HL-60/S4 treated with retinoic acid at 250 ng/mL for 4 days and 3 days (cell line): ENCODE results near the gene TTL.
"Not testable (repeated sequence)": the region's sequence is repeated elsewhere in the genome, so short reads cannot be mapped to it uniquely, and the experiment has no call there.

Experiments used
- in situ Hi-C: fragments of 300-500 bp; cut with MboI; formaldehyde crosslinking; loops from 2 replicates; pipeline ENCODE4 v1.7.0; 2022; ENCODE audit warnings: low sequenced_read_pairs

TTL gene

DNA sequence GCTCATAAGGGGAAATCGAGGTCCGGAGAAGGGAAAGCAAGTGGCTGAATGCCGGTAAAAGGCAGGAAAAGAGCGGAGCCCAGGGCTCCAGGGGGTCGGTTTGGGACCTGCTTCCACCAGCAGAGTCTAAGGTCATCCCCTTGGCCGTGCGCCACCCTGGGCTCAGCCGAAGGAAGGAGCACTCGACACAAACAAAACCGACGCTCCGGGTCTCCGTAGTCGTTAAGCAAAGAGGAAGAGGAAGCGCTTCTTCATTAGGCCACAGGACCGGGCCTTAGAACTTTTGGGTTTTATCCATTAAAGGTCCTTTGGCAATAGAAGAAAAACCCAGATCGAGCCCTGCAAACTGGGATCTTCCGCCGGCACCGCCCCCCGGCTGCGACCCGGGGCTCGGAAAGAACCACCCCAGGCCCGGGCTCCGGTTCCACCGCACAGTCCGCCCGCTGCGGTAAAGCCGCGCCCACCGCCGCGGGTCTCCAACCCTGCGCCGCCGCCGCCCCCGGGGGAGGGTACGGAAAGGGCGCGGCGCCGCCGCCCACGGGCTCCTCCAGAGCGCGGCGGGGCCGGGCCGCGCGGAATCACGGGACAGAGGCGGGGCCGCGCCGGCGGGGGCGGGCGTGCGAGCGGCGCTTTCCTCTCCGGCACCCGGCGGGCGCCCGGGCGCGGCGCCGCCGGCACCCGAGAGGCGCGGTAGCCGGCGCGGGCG lies at the start of gene TTL:
TSS of gene TTL (plus strand) at position 629 of the 706 bp plus-strand sequence. CDS start 189 bp downstream, outside the sequence.
- in situ Hi-C loops, result no loop called here

DNA sequence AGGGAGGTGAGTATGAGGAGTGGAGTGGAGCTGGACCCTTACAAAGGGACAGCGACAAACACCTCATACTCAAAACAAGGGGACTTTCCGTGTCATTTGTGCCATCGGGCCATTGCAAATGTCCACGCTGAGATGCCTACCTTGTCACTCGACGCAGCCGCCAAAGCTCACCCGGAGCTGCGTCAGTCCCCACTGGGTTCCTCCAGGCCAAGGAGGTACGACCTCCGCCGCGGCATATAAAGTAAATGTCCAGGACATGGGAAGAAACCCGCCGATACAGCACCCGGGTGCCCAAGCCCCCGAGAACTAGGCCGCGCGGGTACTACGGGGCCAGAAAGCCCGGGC lies 49.6 kb upstream of the TTL start:
- in situ Hi-C loops, result not testable (repeated sequence)

DNA sequence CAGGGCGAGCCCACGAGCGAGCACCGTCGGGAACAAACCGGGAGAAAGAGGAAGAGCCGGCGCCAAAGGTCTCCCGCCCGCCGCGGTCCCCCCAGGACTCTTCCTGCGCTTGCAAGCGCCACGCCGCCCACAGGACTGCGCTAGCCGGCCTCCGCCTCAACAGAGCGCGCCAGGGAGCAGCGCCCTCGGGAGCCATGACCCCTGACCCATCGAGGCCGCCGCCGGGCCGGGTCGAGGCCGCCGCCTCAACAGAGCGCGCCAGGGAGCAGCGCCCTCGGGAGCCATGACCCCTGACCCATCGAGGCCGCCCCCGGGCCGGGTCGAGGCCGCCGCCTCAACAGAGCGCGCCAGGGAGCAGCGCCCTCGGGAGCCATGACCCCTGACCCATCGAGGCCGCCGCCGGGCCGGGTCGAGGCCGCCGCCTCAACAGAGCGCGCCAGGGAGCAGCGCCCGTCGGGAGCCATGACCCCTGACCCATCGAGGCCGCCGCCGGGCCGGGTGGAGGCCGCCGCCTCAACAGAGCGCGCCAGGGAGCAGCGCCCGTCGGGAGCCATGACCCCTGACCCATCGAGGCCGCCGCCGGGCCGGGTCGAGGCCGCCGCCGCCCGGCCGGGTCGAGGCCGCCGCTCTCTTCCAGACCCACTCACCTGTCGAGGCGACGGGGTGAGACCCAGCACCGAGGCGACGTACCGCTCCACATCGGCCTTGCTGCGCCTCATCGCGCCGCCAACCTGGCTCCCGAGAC lies 49.0 kb upstream of the TTL start:
- in situ Hi-C loops, result not testable (repeated sequence)

DNA sequence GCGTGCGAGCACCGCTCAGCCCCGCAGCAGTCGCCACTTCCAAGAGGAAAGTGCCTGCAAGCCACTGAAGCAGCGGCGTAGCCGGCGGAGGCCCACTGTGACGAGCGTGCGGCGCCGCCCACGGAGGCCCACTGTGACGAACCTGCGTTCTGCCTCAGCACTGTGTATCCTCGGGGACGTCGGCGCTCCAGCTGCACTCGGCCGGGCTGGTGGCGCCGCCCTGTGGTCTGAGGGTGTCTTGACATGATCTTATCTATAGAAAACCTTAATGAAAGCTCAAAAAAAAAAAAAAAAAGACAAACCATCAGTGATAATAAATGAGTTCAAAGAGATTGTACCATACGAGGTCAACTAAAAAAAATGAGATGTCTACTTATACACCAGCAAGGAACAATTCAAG lies 48.5 kb upstream of the TTL start, which contains the start of gene RGPD8:
TSS of gene RGPD8 (minus strand) at position 166 of the 400 bp plus-strand sequence. CDS start 192 bp downstream, outside the sequence.
- in situ Hi-C loops, result not testable (repeated sequence)

DNA sequence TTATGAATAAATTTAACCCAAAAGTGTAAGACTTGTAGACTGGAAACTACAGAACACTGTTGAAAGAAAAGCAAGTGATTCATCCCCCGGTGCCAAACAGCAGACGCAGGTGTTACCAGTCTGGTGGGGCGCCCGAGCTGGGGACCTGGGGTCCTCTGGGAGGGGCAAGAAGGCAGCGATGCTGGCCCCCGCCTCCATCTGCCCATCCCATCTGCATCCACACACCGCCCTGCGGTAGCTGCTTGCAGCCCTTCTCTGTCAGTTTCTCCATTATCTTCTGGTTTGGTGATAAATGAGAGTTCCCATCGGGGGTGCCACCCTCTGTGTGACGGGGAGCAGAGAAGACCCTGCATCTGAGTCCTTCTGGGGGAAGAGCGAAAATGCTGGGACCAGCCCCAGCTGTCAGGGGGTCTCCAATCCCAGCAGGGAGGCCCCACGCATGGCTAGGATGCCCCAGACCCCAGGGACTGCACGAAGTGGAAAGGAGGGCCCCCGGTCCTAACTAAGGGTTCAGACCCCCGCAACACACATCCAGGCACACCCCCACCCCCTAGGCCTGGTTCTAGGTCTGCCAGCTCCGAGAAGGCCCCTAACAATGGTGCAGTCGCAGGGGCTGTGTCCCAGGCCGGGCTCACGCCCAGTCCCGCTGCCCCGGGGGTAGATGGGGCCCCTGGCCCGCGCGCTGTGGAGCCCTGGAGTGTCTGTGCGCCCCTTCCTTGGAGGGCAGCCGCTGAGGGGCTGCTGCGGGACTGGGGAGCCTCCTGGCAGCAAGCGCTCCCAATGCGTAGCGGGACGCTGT lies 47.8 kb upstream of the TTL start:
- in situ Hi-C loops, result no loop called here

DNA sequence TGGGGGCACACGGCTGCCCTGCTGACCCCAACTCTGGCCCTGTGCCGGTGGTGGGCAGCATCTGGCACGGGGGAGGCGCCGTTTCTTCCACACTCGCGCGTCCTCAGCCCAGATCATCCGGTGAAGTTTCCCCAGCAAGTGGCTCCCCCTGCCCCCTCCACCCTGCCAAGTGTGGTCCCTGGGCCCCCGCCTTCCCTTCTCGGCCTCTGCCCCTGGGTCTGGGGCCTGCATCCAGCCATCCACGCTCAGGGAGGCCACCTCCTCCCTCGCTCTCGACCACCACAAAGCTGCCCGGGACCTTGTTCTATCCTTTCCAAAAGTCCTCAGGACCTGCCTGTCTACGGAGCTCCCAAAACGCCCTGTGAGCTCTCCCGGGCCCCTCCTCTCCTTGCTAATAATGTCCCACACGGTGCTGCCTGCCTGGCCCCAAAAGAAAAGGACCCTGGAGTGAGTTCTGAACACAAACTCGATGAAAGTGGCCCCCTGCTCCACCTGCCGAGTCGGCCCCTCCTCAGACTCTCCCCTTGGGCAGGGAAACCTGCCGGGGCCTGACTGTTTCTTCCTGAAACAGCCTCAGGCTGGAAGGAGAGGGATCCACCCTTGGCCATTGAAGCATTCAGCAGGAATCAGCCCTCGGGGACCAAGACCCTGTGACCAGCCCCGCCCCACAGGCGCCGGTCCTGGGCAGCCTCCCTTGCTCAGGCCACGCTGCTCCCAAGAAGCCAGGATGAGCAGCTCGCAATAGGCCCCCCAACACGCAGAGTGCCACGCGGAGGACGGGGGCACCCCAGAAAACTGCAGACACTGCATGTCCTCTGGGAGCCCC lies 46.9 kb upstream of the TTL start:
- in situ Hi-C loops, result not testable (repeated sequence)

DNA sequence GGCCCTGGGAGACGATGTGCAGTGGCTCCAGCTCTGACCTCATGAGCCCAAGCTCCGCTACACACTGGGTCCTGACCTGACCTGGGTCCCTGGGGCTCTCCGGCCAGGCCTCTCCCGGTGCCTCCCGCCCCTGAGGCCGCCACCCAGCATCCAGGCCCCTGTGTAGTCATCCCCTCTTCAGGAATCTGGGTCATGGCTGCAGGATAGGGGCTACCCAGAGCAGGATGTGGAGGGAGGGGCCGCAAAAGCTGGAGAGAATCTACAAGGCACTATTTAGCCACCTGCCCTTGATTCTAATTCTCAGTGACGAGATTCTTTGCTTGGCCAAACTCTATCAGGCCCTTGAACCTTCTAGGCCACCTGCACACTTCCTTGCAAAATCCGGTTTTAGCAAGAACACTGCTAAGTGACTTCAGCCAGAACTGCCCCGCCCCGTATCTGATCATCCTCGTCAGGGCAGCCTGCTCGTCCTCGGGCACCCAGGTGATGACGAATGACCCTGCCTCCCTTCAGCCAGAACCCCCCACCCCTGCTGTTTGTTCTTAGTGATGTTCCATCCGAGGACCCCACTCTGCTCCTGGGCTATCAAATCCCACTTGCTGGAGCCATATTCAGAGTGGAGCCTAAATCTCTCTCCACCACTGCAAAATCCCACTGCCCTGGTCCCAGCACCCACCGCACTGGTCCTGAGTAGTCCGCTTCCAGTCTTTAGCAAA lies 46.1 kb upstream of the TTL start:
- in situ Hi-C loops, result not testable (repeated sequence)

DNA sequence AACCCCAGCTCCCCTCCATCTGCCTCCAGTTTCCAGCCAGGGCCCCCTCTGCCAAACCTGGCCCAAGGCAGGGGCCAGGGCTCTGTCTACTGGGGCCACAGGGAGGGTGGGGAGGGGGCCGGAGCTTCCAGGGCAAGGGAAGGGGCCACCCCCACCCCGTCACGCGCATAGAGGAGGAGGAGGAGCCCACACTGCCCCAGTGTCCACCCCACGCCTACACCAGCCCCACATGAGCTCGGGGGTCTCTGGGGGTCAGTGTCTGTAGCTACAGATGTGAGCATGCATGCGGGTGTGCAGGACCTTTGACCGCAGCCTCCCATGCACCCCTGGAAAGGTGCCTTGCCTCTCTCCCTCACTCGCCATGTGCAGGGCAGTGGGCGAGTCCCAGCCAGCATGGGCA lies 45.0 kb upstream of the TTL start:
- in situ Hi-C loops, result not testable (repeated sequence)

DNA sequence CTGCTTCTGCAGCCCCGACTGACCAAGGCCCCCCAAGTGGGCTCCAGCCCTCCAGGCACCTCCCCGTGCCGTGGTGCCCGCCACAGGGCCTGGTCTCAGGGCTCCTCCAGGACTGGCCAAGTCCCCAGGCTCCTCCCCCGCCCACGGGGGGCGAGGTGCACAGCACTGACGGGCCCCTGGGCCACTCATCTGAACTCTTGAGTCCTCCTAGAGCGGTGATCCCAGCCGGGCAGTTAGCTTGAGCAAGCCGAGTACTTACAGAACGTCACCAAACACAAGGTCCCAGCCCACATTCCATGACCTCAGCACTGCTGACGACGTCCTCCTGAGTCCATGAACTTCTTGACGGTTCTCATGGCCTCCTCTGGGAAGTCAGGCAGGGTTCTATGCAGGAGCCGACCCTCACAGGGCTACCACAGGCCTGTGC lies 44.5 kb upstream of the TTL start:
- in situ Hi-C loops, result not testable (repeated sequence)

DNA sequence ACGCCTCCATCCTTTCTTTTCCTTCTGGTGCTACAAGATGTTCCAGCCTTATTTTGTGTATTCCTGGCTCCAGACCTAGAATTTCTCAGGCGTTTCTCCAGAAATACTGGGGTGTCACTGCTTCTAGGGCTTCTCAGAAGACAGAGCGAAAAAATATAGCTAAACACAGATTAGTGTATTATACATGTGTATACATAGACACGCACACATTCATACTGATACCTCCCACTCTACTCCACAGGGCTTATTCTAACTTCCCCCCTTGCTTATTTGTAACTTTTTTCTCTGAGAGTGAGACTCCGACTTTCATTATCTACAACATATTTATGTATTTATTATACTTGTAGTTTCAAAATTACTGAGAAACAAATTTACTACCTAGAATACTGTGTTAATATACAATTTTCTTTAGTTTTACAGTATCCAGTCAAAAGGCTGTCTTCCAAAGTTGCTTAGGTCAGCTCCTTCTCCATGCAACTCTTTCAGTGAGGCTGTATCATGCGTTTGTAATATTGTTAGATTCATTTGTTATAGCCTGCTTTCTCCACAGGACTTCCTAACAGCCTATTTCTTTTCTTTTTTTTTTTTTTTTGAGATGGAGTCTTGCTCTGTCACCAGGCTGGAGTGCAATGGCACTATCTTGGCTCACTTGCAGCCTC lies 43.2 kb upstream of the TTL start:
- in situ Hi-C loops, result not testable (repeated sequence)

DNA sequence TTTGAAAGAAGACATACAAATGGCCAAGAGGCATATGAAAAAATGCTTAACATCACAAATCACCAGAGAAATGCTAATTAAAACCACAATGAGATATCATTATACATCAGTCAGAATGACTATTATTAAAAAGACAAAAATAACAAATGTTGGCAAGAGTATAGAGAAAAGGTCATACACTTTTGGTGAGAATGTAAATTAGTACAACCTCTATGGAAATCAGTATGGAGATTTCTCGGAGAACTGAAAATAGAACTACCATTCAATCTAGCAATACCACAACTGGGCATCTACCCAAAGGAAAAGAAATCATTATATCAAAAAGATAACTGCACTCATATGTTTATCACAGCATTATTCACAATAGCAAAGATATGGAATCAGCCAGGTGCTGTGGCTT lies 37.7 kb upstream of the TTL start:
- in situ Hi-C loops, result not testable (repeated sequence)

DNA sequence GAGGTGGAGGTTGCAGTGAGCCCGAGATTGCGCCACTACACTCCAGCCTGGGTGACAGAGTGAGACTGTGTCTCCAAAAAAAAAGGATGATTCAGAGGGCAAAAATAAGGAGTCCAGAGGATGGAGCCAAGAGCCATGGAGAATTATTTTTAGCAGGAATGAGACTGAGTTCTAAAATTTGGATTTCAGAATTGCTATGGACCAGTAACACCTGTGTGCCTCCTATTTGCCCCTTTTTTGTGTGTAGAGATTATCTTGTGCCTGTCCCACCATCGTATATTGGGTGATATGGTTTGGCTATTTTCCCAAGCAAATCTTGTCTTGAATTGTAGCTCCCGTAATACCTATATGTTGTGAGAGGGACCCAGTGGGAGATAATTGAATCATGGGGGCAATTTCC lies 32.1 kb upstream of the TTL start:
- in situ Hi-C loops, result no loop called here

DNA sequence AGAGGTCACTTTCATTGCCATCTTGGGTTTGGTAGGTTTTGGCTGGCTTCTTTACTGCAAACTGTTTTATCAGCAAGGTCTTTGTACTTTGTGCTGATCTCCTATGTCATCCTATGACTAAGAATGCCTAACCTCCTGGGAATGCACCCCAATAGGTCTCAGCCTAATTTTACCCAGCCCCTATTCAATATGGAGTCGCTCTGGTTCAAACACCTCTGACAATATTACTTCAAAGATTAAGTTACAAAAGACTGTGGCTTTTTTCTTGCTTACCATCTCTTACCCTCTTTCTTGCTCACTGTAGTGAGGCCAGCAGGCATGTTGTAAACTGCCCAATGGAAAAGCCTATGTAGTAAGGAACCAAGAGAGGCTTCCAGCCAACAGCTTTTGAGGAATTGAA lies 30.6 kb upstream of the TTL start:
- in situ Hi-C loops, result no loop called here

DNA sequence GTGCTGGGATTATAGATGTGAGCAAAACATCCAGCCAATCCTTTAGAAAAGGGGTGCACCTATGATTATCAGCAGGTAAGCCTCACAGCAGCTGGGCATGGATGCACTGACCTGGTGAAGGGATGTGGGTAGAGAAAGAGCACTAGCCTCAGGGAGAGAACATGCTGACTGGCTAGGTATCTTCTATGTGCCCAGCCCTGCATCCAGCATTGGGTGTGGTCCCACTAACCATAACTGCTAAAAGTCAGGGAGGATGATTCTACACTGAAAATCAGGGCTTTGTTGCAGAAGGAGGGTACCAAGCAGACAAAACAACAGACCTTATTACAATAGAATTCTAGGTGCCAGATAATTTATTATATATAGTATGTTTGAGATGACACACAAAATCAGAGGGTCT lies 27.4 kb upstream of the TTL start:
- in situ Hi-C loops, result no loop called here

DNA sequence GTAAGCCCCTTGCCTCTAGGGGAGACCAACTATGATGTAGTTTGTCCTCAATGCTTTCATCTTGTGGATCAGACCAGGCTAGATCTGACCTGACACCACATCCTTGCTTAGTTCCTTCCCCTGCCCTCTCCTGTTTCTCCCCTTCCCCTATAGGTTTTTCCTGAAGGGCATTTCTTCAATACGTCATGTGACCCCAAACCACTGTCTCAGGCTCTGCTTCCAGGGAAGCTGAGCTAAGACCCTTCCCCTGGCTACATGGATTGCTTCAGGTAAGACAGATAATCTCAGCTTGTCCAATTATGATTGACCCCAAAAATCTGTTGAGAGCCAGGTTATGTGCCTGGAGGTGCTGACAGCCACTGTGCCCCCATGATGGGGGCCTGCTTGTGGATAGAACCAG lies 22.6 kb upstream of the TTL start:
- in situ Hi-C loops, result no loop called here

DNA sequence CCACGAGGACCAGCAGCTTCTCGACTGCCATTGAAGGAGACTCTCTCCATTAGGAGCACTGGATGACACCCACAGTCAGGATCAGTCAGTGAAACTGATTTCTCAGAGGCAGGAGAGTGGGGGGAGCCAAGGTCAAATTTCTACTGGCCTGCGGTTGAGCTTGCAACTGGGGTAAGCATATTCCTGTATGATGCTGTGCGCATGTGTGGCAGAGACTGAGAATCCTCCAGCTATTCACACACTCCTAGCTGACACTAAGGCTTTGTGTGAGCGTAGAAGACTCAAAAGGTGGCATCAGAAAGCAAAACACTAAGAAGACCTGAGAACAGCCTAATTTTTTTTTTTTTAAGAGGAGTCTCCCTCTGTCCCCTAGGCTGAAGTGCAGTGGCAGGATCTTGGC lies 19.8 kb upstream of the TTL start:
- in situ Hi-C loops, result no loop called here

DNA sequence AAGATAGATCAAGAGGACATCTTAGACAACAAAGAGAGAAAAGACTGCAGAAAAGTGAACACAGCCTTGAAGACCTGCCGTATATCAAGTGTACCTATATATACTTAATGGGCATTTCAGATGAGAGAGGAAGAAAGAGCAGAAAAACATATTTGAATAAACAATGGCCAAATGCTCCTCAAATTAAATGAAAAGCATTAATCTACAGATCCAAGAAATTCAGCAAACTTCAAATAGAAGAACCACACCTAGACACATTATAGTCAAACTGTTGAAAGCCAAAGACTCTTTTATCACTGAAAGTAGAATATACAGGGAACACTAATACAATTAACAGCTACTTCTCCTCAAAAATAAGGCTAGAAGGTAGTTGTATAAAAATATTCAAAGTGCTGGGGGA lies 18.7 kb upstream of the TTL start:
- in situ Hi-C loops, result no loop called here

DNA sequence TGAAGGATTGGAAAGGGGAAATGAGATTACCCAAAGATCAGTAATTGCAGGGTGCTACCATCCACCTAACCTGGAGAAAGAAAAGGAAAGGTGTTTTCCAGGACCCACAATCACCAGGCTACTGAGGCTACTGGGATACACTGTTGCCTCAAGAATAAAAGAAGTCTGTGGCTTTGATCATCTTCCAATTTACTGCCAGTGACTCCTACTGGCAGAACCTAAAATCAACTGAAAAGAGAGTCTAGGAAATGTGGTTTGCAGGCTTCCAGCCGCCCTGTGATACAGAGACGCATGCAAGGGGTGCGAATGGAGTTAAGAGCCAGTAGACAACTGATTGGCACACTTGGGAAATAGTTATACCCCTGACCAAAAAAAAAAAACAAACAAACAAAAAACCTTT lies 16.6 kb upstream of the TTL start:
- in situ Hi-C loops, result no loop called here

DNA sequence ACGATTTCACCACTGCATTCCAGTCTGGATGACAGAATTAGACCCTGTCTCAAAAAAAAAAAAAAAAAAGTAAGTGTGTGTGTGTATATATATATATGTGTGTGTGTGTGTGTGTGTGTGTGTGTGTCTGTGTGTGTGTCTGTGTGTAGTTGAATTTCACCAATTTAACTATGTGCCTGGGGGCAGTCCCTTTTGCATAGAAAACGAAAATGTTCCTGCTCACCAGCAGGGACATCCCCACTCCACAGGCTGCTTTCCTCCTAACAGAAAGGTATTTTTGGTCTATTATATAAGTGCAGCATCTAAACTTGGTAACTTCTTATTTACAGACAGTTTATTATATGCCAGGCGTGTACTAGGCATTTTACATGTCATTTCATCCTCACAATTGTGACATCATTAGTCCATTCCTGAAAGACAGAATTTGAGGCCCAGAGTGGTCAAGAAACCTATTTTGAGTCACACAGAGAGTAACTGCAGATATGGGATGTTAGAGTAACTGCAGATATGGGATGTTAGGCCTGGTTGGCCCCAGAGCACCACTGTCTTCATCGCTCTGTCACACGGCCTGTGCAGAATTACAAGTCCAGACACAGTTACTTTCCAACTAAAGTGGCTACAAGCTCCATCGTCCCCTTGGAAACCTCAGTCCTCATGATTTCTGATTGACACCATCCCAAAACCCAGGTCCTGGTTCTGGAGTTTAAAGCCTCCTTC lies 9.3 kb upstream of the TTL start:
- in situ Hi-C loops, result no loop called here
